B cell (primary cell): ENCODE measurements around the gene BRD1. TPM values are rescaled to one million over a fixed set of nuclear protein-coding genes. Genes with fewer than 3 reads are reported as not detected.

Source experiments
- ATAC-seq: fragments of 200-7000 bp; cut with Tn5 transposase; one replicate; pipeline ENCODE4 v1.10.0; 2021; ENCODE audit warnings: low read depth, mild to moderate bottlenecking, moderate number of reproducible peaks, moderate library complexity
- CTCF ChIA-PET: fragments of 350-600 bp; sonication (Branson Sonifier 250); formaldehyde crosslinking; loops from one replicate; lab custom pipeline; 2021; ENCODE audit warnings: antibody characterized with exemption, inconsistent platforms; lab: Charles Lee
- POLR2A ChIA-PET: fragments of 350-600 bp; sonication (Branson Sonifier 250); formaldehyde crosslinking; loops from one replicate; lab custom pipeline; 2021; ENCODE audit warnings: antibody characterized with exemption; lab: Charles Lee
- DNase-seq: peaks from one replicate; pipeline ENCODE4 v3.0.0; 2013
- H2AFZ ChIP-seq: 2 replicates; pipeline ENCODE4 v1.6.1; 2012; ENCODE audit warnings: mild to moderate bottlenecking, low read depth, low read length; ENCODE audit not compliant: insufficient read depth, poor library complexity, severe bottlenecking
- H3K27ac ChIP-seq, 2 donors: 1 replicate in 1 of 2; 2 replicates in 1 of 2; pipeline ENCODE4 v1.5.1; 2012 to 2013; ENCODE audit warnings: low read length in 2 of 2, mild to moderate bottlenecking in 2 of 2, moderate library complexity in 1 of 2
- H3K27me3 ChIP-seq, 4 experiments: fragments of 200-600 bp in 1 of 4; sonication (generic) in 1 of 4; replicated peaks in 1 of 4; 1 replicate in 2 of 4; 2 replicates in 2 of 4; pipeline versions ENCODE4 v1.6.1 to v1.7.0; 2013 to 2016; ENCODE audit warnings: low read length in 3 of 4, mild to moderate bottlenecking in 2 of 4, mixed read lengths in 1 of 4, moderate library complexity in 1 of 4; ENCODE audit not compliant: insufficient read depth in 4 of 4, control insufficient read depth in 3 of 4; ENCODE audit errors: control extremely low read depth in 1 of 4
- H3K36me3 ChIP-seq, 2 experiments: replicated peaks in 1 of 2; 1 replicate in 1 of 2; 2 replicates in 1 of 2; pipeline versions ENCODE4 v1.6.1 to v1.7.1; 2013; ENCODE audit warnings: low read length in 1 of 2; ENCODE audit not compliant: insufficient read depth in 2 of 2, control insufficient read depth in 1 of 2; ENCODE audit errors: control extremely low read depth in 1 of 2, extremely low read depth in 1 of 2
- H3K4me1 ChIP-seq, 2 donors: fragments of 200-600 bp in 1 of 2; sonication (generic) in 1 of 2; 1 replicate in 1 of 2; 2 replicates in 1 of 2; pipeline versions ENCODE4 v1.5.1 to v1.6.1; 2013 to 2017; ENCODE audit warnings: low read length in 2 of 2; ENCODE audit not compliant: control insufficient read depth in 2 of 2, insufficient read depth in 2 of 2
- H3K4me2 ChIP-seq: replicated peaks from 2 replicates; pipeline ENCODE3; 2012; ENCODE audit warnings: mild to moderate bottlenecking, low read depth, low read length; ENCODE audit not compliant: poor library complexity, severe bottlenecking
- H3K4me3 ChIP-seq, 5 experiments: fragments of 200-600 bp in 1 of 5; sonication (generic) in 1 of 5; 1 replicate in 3 of 5; 2 replicates in 2 of 5; pipeline versions ENCODE4 v1.5.1 to v1.7.0; 2011 to 2016; ENCODE audit warnings: low read length in 4 of 5, mild to moderate bottlenecking in 4 of 5, low read depth in 2 of 5, control low read depth in 1 of 5, moderate library complexity in 1 of 5; ENCODE audit not compliant: insufficient read depth in 1 of 5; ENCODE audit errors: control extremely low read depth in 1 of 5, extremely low read depth in 1 of 5
- H3K79me2 ChIP-seq: fragments of 200-600 bp; sonication (generic); one replicate; pipeline ENCODE4 v1.6.0; 2016; ENCODE audit warnings: low read length; ENCODE audit not compliant: control insufficient read depth, insufficient read depth
- H3K9ac ChIP-seq: fragments of 200-600 bp; sonication (generic); 2 replicates; pipeline ENCODE4 v1.6.1; 2017; ENCODE audit warnings: mild to moderate bottlenecking, low read length, moderate library complexity
- H3K9me3 ChIP-seq, 3 donors: one replicate each; pipeline versions ENCODE4 v1.6.1 to v1.7.1; 2013; ENCODE audit warnings: low read length in 2 of 3; ENCODE audit not compliant: control insufficient read depth in 2 of 3, insufficient read depth in 1 of 3; ENCODE audit errors: control extremely low read depth in 1 of 3
- H4K20me1 ChIP-seq: 2 replicates; pipeline ENCODE4 v1.6.0; 2012; ENCODE audit warnings: mild to moderate bottlenecking, low read length; ENCODE audit not compliant: insufficient read depth, control insufficient read depth, poor library complexity, severe bottlenecking
- H3K27ac Mint-ChIP-seq: one replicate; pipeline ENCODE4 v1.8.0; 2021; ENCODE audit warnings: mixed read lengths
- H3K27me3 Mint-ChIP-seq: one replicate; pipeline ENCODE4 v1.8.0; 2021; ENCODE audit warnings: mixed read lengths
- H3K4me1 Mint-ChIP-seq: one replicate; pipeline ENCODE4 v1.8.0; 2021; ENCODE audit warnings: mixed read lengths
- H3K4me3 Mint-ChIP-seq: one replicate; pipeline ENCODE4 v1.8.0; 2021; ENCODE audit warnings: mixed read lengths
- H3K9me3 Mint-ChIP-seq: one replicate; pipeline ENCODE4 v1.8.0; 2022; ENCODE audit warnings: mixed read lengths; ENCODE audit not compliant: insufficient read depth
- EZH2 ChIP-seq: IDR thresholded peaks from 2 replicates; pipeline ENCODE4 v1.6.1; 2012; ENCODE audit warnings: borderline replicate concordance, low read depth, mild to moderate bottlenecking, moderate library complexity, low read length; ENCODE audit not compliant: insufficient read depth, poor library complexity, severe bottlenecking
- WGBS: methylation state at CpG from one replicate; pipeline ENCODE4 v1.1.5; 2013; ENCODE audit warnings: missing lambda C conversion rate; ENCODE audit not compliant: insufficient coverage; 5-methylcytosine and 5-hydroxymethylcytosine counted together
- intact Hi-C: fragments of 100-400 bp; cut with micrococcal nuclease; formaldehyde crosslinking; loops from one replicate; pipeline ENCODE4 v1.10.0; 2022
- polyA plus RNA-seq: library from polyadenylated mRNA; depleted of rRNA; stranded (reverse); fragments of >200 nt; gene quantifications from 2 replicates; pipeline ENCODE4 v1.2.3, GENCODE V29; 2012
- total RNA-seq, 2 donors: library from RNA; stranded (reverse); fragments of 120-200 nt in 1 of 2; gene quantifications; 1 replicate in 1 of 2; 2 replicates in 1 of 2; pipeline versions ENCODE4 v1.2.3 to v1.2.4, GENCODE V29; 2013 to 2022
- TF ChIP-seq, protein P1 (sequence below): fragments of 200-600 bp; IDR thresholded peaks from one replicate; pipeline ENCODE4 v1.8.0; 2022; ENCODE audit warnings: antibody characterized with exemption, mild to moderate bottlenecking

Gene BRD1
- total and polyA plus RNA-seq, 2 donors (not counting 1 experiment from before 2014, with no cell fraction given): 16.9 to 73.3 TPM

- H3K9ac ChIP-seq: no peak overlapping the region
- intact Hi-C loops: no loop called here
- no peak overlapping the region for H3K27ac ChIP-seq
- H3K4me3 ChIP-seq: no peak overlapping the region
- peaks cover 4 to 12% of the 10 kb centered on the region in 2 donors for H3K4me1 ChIP-seq
- no peaks in the 10 kb centered on the region for H3K27me3 ChIP-seq
- peaks cover 97% of the 10 kb centered on the region for H4K20me1 ChIP-seq
- no peaks in the 10 kb centered on the region for H3K9me3 Mint-ChIP-seq
- ATAC-seq (no peak), DNase-seq (no peak)
- peaks cover 85% of the 10 kb centered on the region for H3K79me2 ChIP-seq
- H3K4me1 Mint-ChIP-seq: peaks cover 13% of the 10 kb centered on the region
- ChIA-PET POLR2A (no interaction called here), CTCF (no interaction called here)
- H3K9me3 ChIP-seq: no peaks in the 10 kb centered on the region
- H3K4me3 Mint-ChIP-seq: no peak overlapping the region
- no peak overlapping the region for H3K4me2 ChIP-seq
- TF ChIP-seq, protein P1, sequence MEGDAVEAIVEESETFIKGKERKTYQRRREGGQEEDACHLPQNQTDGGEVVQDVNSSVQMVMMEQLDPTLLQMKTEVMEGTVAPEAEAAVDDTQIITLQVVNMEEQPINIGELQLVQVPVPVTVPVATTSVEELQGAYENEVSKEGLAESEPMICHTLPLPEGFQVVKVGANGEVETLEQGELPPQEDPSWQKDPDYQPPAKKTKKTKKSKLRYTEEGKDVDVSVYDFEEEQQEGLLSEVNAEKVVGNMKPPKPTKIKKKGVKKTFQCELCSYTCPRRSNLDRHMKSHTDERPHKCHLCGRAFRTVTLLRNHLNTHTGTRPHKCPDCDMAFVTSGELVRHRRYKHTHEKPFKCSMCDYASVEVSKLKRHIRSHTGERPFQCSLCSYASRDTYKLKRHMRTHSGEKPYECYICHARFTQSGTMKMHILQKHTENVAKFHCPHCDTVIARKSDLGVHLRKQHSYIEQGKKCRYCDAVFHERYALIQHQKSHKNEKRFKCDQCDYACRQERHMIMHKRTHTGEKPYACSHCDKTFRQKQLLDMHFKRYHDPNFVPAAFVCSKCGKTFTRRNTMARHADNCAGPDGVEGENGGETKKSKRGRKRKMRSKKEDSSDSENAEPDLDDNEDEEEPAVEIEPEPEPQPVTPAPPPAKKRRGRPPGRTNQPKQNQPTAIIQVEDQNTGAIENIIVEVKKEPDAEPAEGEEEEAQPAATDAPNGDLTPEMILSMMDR: no peak
- no peak for TF ChIP-seq EZH2
- H3K36me3 ChIP-seq: peaks cover 9 to 86% of the 10 kb centered on the region in 2 experiments
- 96% methylated on average over 16 of the region's 16 CpGs for WGBS
- no peak overlapping the region for H3K27ac Mint-ChIP-seq
- H2AFZ ChIP-seq: no peak overlapping the region
- H3K27me3 Mint-ChIP-seq: no peaks in the 10 kb centered on the region
Measured at GRCh38 chr22:49790912-49791311, 36.8 kb downstream of the BRD1 start.

DNA sequence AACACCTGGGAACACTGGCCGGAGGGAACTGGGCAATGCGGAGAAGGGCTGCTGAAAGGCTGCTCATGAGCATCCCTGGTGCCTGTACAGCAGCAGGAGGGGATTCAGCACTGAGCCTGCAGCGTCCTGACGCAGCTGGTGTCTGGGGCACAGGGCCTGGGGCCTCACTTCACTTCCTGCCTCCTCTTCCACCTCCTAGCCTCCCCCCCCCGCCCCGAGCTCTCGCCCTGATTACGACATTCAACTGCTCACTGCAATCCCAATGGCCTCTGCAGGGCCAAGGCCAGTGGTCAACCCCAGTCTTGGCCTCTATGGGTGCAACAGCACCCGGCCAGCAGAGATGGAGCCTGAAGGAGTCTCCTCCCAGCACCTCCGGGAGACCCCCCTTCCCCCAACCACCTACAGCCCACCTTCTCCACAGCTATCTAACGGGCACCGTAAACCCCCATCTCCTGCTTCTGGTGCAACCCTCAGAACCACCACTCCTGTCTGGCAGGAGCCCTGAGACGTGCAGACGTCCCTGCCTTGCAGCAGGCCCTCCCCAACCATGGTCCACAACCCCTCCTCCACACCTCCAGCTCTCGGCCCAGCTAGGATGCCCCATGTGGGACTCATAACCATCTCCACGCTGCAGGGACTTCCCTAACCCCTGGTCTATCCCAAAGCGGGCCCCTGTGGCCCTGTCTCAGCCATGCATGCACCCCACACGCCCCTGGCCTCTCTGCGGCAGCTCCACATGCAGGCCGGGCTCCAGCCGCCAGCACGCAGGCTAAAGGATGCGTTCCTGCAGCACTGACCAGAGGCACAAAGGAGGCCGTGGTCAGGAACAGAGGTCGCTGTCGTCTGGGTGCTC, 38.2 kb downstream of the BRD1 start:
- no peak overlapping the region for H3K9ac ChIP-seq
- H3K27ac ChIP-seq: peak overlapping the region in 1 of 2 donors; percentile 44
- peaks cover 12 to 83% of the 10 kb centered on the region in 2 experiments for H3K36me3 ChIP-seq
- no peak for DNase-seq
- Mint-ChIP-seq H3K27ac (no peak overlapping the region), H3K27me3 (no peaks in the 10 kb centered on the region), H3K4me3 (no peak overlapping the region), H3K9me3 (no peaks in the 10 kb centered on the region), H3K4me1 (peaks cover 13% of the 10 kb centered on the region)
- peaks cover 4 to 12% of the 10 kb centered on the region in 2 donors for H3K4me1 ChIP-seq
- CTCF ChIA-PET: no interaction called here
- H3K27me3 ChIP-seq: no peaks in the 10 kb centered on the region
- TF ChIP-seq, protein P1: no peak
- TF ChIP-seq EZH2: no peak
- H3K79me2 ChIP-seq: peaks cover 80% of the 10 kb centered on the region
- 66% methylated on average over 26 of the region's 26 CpGs for WGBS
- intact Hi-C loops: no loop called here
- H4K20me1 ChIP-seq: peaks cover 98% of the 10 kb centered on the region
- ATAC-seq: no peak
- peak overlapping the region; percentile 37 for H3K4me2 ChIP-seq
- no peak overlapping the region for H2AFZ ChIP-seq
- no peak overlapping the region for H3K4me3 ChIP-seq
- H3K9me3 ChIP-seq: no peaks in the 10 kb centered on the region
- POLR2A ChIA-PET: no interaction called here
